DND-41 (cell line): Measurements from ENCODE around the gene NOS1AP.

ENCODE experiments used
- ATAC-seq: fragments of 200-7000 bp; cut with Tn5 transposase; 3 replicates; pipeline ENCODE4 v1.9.1; 2021; ENCODE audit warnings: low read depth; ENCODE audit not compliant: insufficient read depth
- DNase-seq: peaks from one replicate; pipeline ENCODE4 v3.0.0-alpha.2; 2020
- H2AFZ ChIP-seq: 2 replicates; pipeline ENCODE4 v1.6.0; 2012; ENCODE audit warnings: low read depth, low read length
- H3K27ac ChIP-seq: 2 replicates; pipeline ENCODE4 v1.5.1; 2012; ENCODE audit warnings: low read length, inconsistent platforms
- H3K27me3 ChIP-seq: fragments of 200-600 bp; sonication (generic); 2 replicates; pipeline ENCODE4 v1.6.0; 2012; ENCODE audit warnings: low read length, mild to moderate bottlenecking, inconsistent platforms; ENCODE audit not compliant: insufficient read depth, poor library complexity
- H3K36me3 ChIP-seq: 2 replicates; pipeline ENCODE4 v1.5.1; 2012; ENCODE audit warnings: low read length, inconsistent platforms; ENCODE audit not compliant: insufficient read depth
- H3K4me1 ChIP-seq: 2 replicates; pipeline ENCODE4 v1.5.1; 2012; ENCODE audit warnings: mild to moderate bottlenecking, low read length; ENCODE audit not compliant: insufficient read depth
- H3K4me2 ChIP-seq: 2 replicates; pipeline ENCODE4 v1.6.0; 2012; ENCODE audit warnings: mild to moderate bottlenecking, moderate library complexity, low read length, inconsistent platforms; ENCODE audit not compliant: insufficient read depth
- H3K4me3 ChIP-seq, 2 experiments: fragments of 200-600 bp in 1 of 2; shearing (Covaris generic) in 1 of 2; 2 replicates each; pipeline ENCODE4 v1.5.1; 2012 to 2016; ENCODE audit warnings: inconsistent platforms in 2 of 2, low read length in 2 of 2, mild to moderate bottlenecking in 2 of 2, low read depth in 1 of 2, moderate library complexity in 1 of 2
- H3K79me2 ChIP-seq: 2 replicates; pipeline ENCODE4 v1.6.0; 2012; ENCODE audit warnings: low read length, inconsistent platforms; ENCODE audit not compliant: insufficient read depth
- H3K9ac ChIP-seq: 2 replicates; pipeline ENCODE4 v1.6.0; 2012; ENCODE audit warnings: low read depth, mild to moderate bottlenecking, inconsistent platforms, low read length, moderate library complexity
- H3K9me3 ChIP-seq: 2 replicates; pipeline ENCODE4 v1.5.1; 2012; ENCODE audit warnings: low read length, moderate library complexity, mild to moderate bottlenecking, inconsistent platforms; ENCODE audit not compliant: insufficient read depth, severe bottlenecking
- H4K20me1 ChIP-seq: 2 replicates; pipeline ENCODE4 v1.6.0; 2012; ENCODE audit warnings: low read length; ENCODE audit not compliant: insufficient read depth
- EZH2 ChIP-seq: IDR thresholded peaks from 3 replicates; pipeline ENCODE4 v1.6.1; 2012; ENCODE audit warnings: borderline replicate concordance, low read depth, mild to moderate bottlenecking, moderate library complexity, low read length, inconsistent platforms; ENCODE audit not compliant: severe bottlenecking
- TF ChIP-seq, protein P1 (sequence below): IDR thresholded peaks from 2 replicates; pipeline ENCODE4 v1.5.1; 2012; ENCODE audit warnings: borderline replicate concordance, low read length, moderate library complexity, mild to moderate bottlenecking; ENCODE audit not compliant: poor library complexity, severe bottlenecking; ENCODE audit errors: extremely low read depth

NOS1AP gene

DNA sequence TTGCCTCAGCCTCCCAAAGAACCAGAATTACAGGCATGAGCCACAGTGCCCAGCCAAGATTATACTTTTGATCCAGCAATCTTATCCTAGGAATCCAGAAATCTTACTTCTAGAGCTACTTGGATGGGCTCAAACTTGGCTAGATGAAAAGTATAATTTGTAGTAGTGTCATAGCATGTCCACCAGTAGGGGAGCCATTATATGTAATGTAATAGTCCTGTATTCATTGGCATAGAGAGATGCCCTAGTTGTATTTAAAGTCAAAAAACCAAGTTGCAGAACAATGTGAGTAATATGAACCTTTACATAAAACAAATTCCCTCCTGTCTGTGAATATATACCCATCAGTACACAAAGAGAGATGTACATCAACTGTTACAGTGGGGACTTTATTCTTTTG is 83.9 kb downstream of the NOS1AP start:
- DNase-seq (no peak), ATAC-seq (no peak)
- no peak overlapping the region for H2AFZ ChIP-seq
- no peaks in the 10 kb centered on the region for H3K4me1 ChIP-seq
- H3K9ac ChIP-seq, result no peak overlapping the region
- H3K9me3 ChIP-seq, result no peaks in the 10 kb centered on the region
- H4K20me1 ChIP-seq, result no peaks in the 10 kb centered on the region
- H3K27ac ChIP-seq, result no peak overlapping the region
- no peak overlapping the region for H3K4me3 ChIP-seq
- no peaks in the 10 kb centered on the region for H3K79me2 ChIP-seq
- H3K4me2 ChIP-seq, result no peak overlapping the region
- H3K27me3 ChIP-seq, result peaks cover 3% of the 10 kb centered on the region
- TF ChIP-seq EZH2, result no peak
- TF ChIP-seq, protein P1, sequence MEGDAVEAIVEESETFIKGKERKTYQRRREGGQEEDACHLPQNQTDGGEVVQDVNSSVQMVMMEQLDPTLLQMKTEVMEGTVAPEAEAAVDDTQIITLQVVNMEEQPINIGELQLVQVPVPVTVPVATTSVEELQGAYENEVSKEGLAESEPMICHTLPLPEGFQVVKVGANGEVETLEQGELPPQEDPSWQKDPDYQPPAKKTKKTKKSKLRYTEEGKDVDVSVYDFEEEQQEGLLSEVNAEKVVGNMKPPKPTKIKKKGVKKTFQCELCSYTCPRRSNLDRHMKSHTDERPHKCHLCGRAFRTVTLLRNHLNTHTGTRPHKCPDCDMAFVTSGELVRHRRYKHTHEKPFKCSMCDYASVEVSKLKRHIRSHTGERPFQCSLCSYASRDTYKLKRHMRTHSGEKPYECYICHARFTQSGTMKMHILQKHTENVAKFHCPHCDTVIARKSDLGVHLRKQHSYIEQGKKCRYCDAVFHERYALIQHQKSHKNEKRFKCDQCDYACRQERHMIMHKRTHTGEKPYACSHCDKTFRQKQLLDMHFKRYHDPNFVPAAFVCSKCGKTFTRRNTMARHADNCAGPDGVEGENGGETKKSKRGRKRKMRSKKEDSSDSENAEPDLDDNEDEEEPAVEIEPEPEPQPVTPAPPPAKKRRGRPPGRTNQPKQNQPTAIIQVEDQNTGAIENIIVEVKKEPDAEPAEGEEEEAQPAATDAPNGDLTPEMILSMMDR, result no peak
- H3K36me3 ChIP-seq, result no peaks in the 10 kb centered on the region

DNA sequence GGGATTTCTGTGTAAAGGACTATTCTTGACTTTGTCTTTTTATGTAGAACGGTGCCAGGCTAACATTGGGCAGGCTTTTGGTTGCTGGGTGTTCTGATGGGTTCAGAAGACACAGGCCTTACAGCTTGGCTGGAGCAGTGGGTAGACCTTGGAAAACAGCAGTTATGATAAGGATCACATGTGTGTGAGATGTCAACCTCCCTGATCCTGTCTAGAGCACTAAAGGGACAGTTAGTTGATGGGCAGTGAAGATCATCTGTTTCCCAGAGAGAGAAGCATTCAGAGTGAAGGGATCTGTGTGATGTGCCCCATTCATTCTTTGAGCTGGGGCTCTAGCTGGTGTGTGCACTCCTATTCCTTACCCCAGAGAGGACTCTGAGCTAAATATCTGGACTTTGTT is 88.0 kb downstream of the NOS1AP start:
- Histone ChIP-seq H3K36me3 (no peaks in the 10 kb centered on the region), H3K9ac (no peak overlapping the region), H3K9me3 (no peaks in the 10 kb centered on the region), H3K4me1 (no peaks in the 10 kb centered on the region), H4K20me1 (no peaks in the 10 kb centered on the region), H3K4me2 (no peak overlapping the region), H2AFZ (no peak overlapping the region), H3K4me3 (no peak overlapping the region), H3K27ac (no peak overlapping the region), H3K79me2 (no peaks in the 10 kb centered on the region), H3K27me3 (no peaks in the 10 kb centered on the region)
- DNase-seq (no peak), ATAC-seq (no peak)
- TF ChIP-seq, protein P1, result no peak
- no peak for TF ChIP-seq EZH2

DNA sequence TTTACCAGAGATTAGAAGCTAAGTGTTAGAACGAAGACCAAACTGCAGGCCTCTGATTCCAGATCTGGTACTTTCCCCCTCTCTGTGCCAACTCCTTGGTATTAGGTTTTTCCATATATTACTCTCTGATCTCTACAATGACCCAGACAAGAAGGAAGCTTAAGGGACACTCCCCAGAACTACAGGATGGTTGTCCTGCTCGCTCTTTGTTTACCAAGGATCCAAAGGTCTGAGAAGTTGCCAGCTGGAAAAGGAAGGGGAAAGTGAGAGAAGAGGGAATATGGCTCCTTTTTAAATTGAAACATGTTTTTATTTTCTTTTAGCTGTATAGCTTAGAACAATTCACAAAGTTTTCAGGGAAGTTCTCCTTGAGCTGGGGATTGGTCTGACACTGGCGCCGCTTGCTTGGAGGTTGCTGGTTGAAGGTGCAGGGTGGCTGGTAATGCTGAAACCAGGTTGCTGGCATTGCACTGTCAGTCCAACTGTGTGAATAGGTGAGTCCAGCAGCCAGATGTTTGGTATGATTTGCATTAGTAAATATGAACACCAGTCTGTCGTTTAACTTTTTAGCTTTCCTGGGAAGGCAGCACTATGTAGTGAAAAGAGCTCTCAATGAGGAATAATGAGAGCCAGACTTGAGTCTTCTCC is 89.3 kb downstream of the NOS1AP start:
- no peaks in the 10 kb centered on the region for H3K4me1 ChIP-seq
- H3K4me2 ChIP-seq, result no peak overlapping the region
- TF ChIP-seq, protein P1, result no peak
- TF ChIP-seq EZH2, result no peak
- no peaks in the 10 kb centered on the region for H4K20me1 ChIP-seq
- ATAC-seq (no peak), DNase-seq (no peak)
- no peak overlapping the region for H3K9ac ChIP-seq
- H3K4me3 ChIP-seq, result no peak overlapping the region
- H3K79me2 ChIP-seq, result no peaks in the 10 kb centered on the region
- H2AFZ ChIP-seq, result no peak overlapping the region
- H3K27me3 ChIP-seq, result no peaks in the 10 kb centered on the region
- no peaks in the 10 kb centered on the region for H3K9me3 ChIP-seq
- H3K36me3 ChIP-seq, result no peaks in the 10 kb centered on the region
- no peak overlapping the region for H3K27ac ChIP-seq
